Ovary (tissue), 3 donors: Measurements from ENCODE around the gene NPC2.

Experiments
- CTCF ChIP-seq, 3 donors: fragments of 450-650 bp in 2 of 3; fragments of 200-600 bp in 1 of 3; IDR thresholded peaks; one replicate each; pipeline versions ENCODE4 v1.5.1 to v1.8.0; 2016 to 2022; ENCODE audit warnings: antibody characterized with exemption in 3 of 3, mild to moderate bottlenecking in 1 of 3
- EP300 ChIP-seq: sonication (generic); formaldehyde crosslinking; IDR thresholded peaks from one replicate; pipeline ENCODE4 v1.6.1; 2017; ENCODE audit warnings: antibody characterized with exemption
- POLR2A ChIP-seq: fragments of 450-650 bp; IDR thresholded peaks from one replicate; pipeline ENCODE4 v1.6.1; 2017; ENCODE audit warnings: antibody characterized with exemption, mild to moderate bottlenecking, moderate library complexity
- donor health status: DM: no; HTN: no; CAD: no.

GRCh38 chr14:74521756-74522155, 28.7 kb upstream of the NPC2 start:
- no peak for TF ChIP-seq CTCF (IDR thresholded peaks at IDR 0.05)
- no peak for TF ChIP-seq EP300
- TF ChIP-seq POLR2A, result no peak
